Measurements from ENCODE around the gene TRIM25.

DNA sequence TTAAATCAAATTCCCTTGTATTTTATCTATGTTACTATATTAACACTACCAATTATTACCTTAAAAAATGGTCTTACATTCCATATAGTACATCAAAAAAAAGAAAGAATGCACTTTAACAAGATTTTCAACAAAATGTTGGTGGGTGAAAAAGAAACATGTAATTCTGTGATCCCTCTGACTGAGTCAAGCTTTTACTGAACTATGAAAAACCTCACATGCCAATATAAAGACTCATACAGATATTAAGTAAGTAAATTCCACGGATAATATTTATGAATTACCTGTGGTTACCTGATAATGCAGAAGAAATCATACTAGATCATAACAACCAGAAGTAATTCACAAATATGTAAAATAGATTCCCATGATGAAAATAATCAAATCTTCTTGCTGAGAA lies 34.6 kb upstream of the TRIM25 start:
- TF ChIP-seq, protein P1, sequence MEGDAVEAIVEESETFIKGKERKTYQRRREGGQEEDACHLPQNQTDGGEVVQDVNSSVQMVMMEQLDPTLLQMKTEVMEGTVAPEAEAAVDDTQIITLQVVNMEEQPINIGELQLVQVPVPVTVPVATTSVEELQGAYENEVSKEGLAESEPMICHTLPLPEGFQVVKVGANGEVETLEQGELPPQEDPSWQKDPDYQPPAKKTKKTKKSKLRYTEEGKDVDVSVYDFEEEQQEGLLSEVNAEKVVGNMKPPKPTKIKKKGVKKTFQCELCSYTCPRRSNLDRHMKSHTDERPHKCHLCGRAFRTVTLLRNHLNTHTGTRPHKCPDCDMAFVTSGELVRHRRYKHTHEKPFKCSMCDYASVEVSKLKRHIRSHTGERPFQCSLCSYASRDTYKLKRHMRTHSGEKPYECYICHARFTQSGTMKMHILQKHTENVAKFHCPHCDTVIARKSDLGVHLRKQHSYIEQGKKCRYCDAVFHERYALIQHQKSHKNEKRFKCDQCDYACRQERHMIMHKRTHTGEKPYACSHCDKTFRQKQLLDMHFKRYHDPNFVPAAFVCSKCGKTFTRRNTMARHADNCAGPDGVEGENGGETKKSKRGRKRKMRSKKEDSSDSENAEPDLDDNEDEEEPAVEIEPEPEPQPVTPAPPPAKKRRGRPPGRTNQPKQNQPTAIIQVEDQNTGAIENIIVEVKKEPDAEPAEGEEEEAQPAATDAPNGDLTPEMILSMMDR (IDR thresholded peaks at IDR 0.05): no peak
- no peak for TF ChIP-seq POLR2A (IDR thresholded peaks at IDR 0.05)

All from vagina (tissue), 2 donors.